H1 (cell line): ENCODE measurements around the gene IL16. TPM values are rescaled to one million over a fixed set of nuclear protein-coding genes. Genes with fewer than 3 reads are reported as not detected.

Experiments used
- CTCF ChIA-PET: fragments of 300-600 bp; sonication (Branson Sonifier 250); formaldehyde crosslinking; loops from one replicate; lab custom pipeline; 2021; ENCODE audit not compliant: partially characterized antibody; lab: Charles Lee
- POLR2A ChIA-PET: fragments of 300-600 bp; sonication (Branson Sonifier 250); formaldehyde crosslinking; loops from one replicate; lab custom pipeline; 2021; ENCODE audit warnings: inconsistent platforms; ENCODE audit not compliant: partially characterized antibody; lab: Charles Lee
- DNase-seq, 2 experiments: peaks; one replicate each; pipeline versions ENCODE4 v3.0.0 to v3.0.0-alpha.2; 2010 to 2022; ENCODE audit warnings: low spot score in 2 of 2, low read depth in 1 of 2, mixed read lengths in 1 of 2
- FAIRE-seq: peaks from 2 replicates; lab custom pipeline; 2011; peaks lifted over from hg19 to GRCh38; lab: Jason Lieb, UNC
- H2AFZ ChIP-seq: 2 replicates; pipeline ENCODE4 v1.8.1; 2012; ENCODE audit warnings: low read length, inconsistent platforms
- H2AK5ac ChIP-seq: 2 replicates; pipeline ENCODE4 v1.6.1; 2013; ENCODE audit warnings: low read depth, low read length
- H2BK120ac ChIP-seq: replicated peaks from 2 replicates; pipeline ENCODE3; 2013; ENCODE audit warnings: low read depth, low read length, inconsistent platforms
- H2BK12ac ChIP-seq: 2 replicates; pipeline ENCODE4 v1.6.1; 2013; ENCODE audit warnings: low read depth, low read length
- H2BK15ac ChIP-seq: 2 replicates; pipeline ENCODE4 v1.6.1; 2013; ENCODE audit warnings: low read length
- H2BK20ac ChIP-seq: 2 replicates; pipeline ENCODE4 v1.6.1; 2013; ENCODE audit warnings: low read length
- H2BK5ac ChIP-seq: 2 replicates; pipeline ENCODE4 v1.6.1; 2013; ENCODE audit warnings: low read depth, low read length
- H3K14ac ChIP-seq: 2 replicates; pipeline ENCODE4 v1.6.1; 2013; ENCODE audit warnings: inconsistent platforms; ENCODE audit not compliant: insufficient read length
- H3K18ac ChIP-seq: 2 replicates; pipeline ENCODE4 v1.6.1; 2013; ENCODE audit warnings: low read length; ENCODE audit errors: extremely low read depth
- H3K23ac ChIP-seq: 2 replicates; pipeline ENCODE4 v1.6.1; 2013; ENCODE audit warnings: inconsistent platforms; ENCODE audit not compliant: insufficient read length
- H3K23me2 ChIP-seq: 2 replicates; pipeline ENCODE4 v1.6.1; 2013; ENCODE audit warnings: low read depth, low read length
- H3K27ac ChIP-seq: 2 replicates; pipeline ENCODE4 v1.6.1; 2011; ENCODE audit warnings: low read depth, low read length, inconsistent platforms
- H3K27me3 ChIP-seq, 4 experiments: replicated peaks in 1 of 4; 1 replicate in 1 of 4; 2 replicates in 3 of 4; pipeline versions ENCODE4 v1.6.1 to v1.8.1; 2011 to 2013; ENCODE audit warnings: low read length in 3 of 4, mild to moderate bottlenecking in 3 of 4, inconsistent platforms in 2 of 4, mixed read lengths in 2 of 4, moderate library complexity in 1 of 4; ENCODE audit not compliant: control insufficient read depth in 3 of 4, insufficient read depth in 3 of 4; ENCODE audit errors: extremely low read depth in 1 of 4
- H3K36me3 ChIP-seq, 4 experiments: 2 replicates each; pipeline versions ENCODE4 v1.6.1 to v1.8.1; 2011 to 2013; ENCODE audit warnings: mild to moderate bottlenecking in 4 of 4, low read length in 3 of 4, moderate library complexity in 2 of 4, control low read depth in 1 of 4, inconsistent platforms in 1 of 4; ENCODE audit not compliant: insufficient read depth in 4 of 4, control insufficient read depth in 2 of 4
- H3K4ac ChIP-seq: replicated peaks from 2 replicates; pipeline ENCODE3; 2013; ENCODE audit warnings: low read length, low read depth, mixed read lengths, inconsistent platforms; ENCODE audit not compliant: insufficient read length
- H3K4me1 ChIP-seq, 4 experiments: replicated peaks in 1 of 4; 1 replicate in 1 of 4; 2 replicates in 3 of 4; pipeline versions ENCODE4 v1.6.1 to v1.8.1; 2011 to 2013; ENCODE audit warnings: low read length in 3 of 4, inconsistent platforms in 2 of 4, mixed read lengths in 1 of 4; ENCODE audit not compliant: insufficient read depth in 4 of 4, control insufficient read depth in 3 of 4
- H3K4me2 ChIP-seq, 2 experiments: 2 replicates each; pipeline versions ENCODE4 v1.6.1 to v1.8.1; 2011 to 2013; ENCODE audit warnings: low read depth in 2 of 2, low read length in 2 of 2, control low read depth in 1 of 2, inconsistent platforms in 1 of 2, mild to moderate bottlenecking in 1 of 2; ENCODE audit not compliant: insufficient read depth in 1 of 2
- H3K4me3 ChIP-seq, 4 experiments: fragments of 200-600, 300-600 bp in 1 of 4; sonication (generic), shearing (Covaris generic), sonication (Bioruptor Twin) in 1 of 4; 2 replicates each; pipeline versions ENCODE4 v1.5.1 to v1.8.1; 2011 to 2016; ENCODE audit warnings: low read length in 4 of 4, low read depth in 3 of 4, control low read depth in 2 of 4, inconsistent platforms in 2 of 4, mild to moderate bottlenecking in 2 of 4, mixed read lengths in 1 of 4, moderate library complexity in 1 of 4; ENCODE audit not compliant: insufficient read depth in 2 of 4; ENCODE audit errors: extremely low read depth in 1 of 4
- H3K56ac ChIP-seq: replicated peaks from 2 replicates; pipeline ENCODE3; 2013; ENCODE audit warnings: low read depth, mild to moderate bottlenecking, mixed read lengths, low read length, inconsistent platforms; ENCODE audit not compliant: insufficient read length
- H3K79me1 ChIP-seq: 2 replicates; pipeline ENCODE4 v1.6.1; 2013; ENCODE audit warnings: low read depth, low read length, control low read depth
- H3K79me2 ChIP-seq, 2 experiments: 2 replicates each; pipeline versions ENCODE4 v1.6.1 to v1.8.1; 2012 to 2013; ENCODE audit warnings: low read length in 2 of 2, mild to moderate bottlenecking in 2 of 2, inconsistent platforms in 1 of 2; ENCODE audit not compliant: insufficient read depth in 2 of 2, control insufficient read depth in 1 of 2
- H3K9ac ChIP-seq, 4 experiments: replicated peaks in 1 of 4; 1 replicate in 1 of 4; 2 replicates in 3 of 4; pipeline versions ENCODE4 v1.6.1 to v1.8.1; 2011 to 2013; ENCODE audit warnings: low read depth in 3 of 4, low read length in 3 of 4, control low read depth in 2 of 4, mild to moderate bottlenecking in 2 of 4, moderate library complexity in 2 of 4, inconsistent platforms in 1 of 4; ENCODE audit errors: extremely low read depth in 1 of 4
- H3K9me3 ChIP-seq, 2 experiments: 2 replicates each; pipeline versions ENCODE4 v1.6.1 to v1.8.1; 2012 to 2013; ENCODE audit warnings: mild to moderate bottlenecking in 2 of 2, moderate library complexity in 2 of 2, control low read depth in 1 of 2, inconsistent platforms in 1 of 2, low read depth in 1 of 2, low read length in 1 of 2, mixed read lengths in 1 of 2; ENCODE audit not compliant: insufficient read depth in 2 of 2
- H4K20me1 ChIP-seq, 2 experiments: replicated peaks in 1 of 2; 2 replicates each; pipeline versions ENCODE3 to v1.8.1; 2011 to 2013; ENCODE audit warnings: inconsistent platforms in 2 of 2, low read length in 2 of 2, mild to moderate bottlenecking in 1 of 2; ENCODE audit not compliant: insufficient read depth in 2 of 2, control insufficient read depth in 1 of 2
- H4K5ac ChIP-seq: 2 replicates; pipeline ENCODE4 v1.6.1; 2013; ENCODE audit warnings: low read length, low read depth, mixed read lengths, inconsistent platforms; ENCODE audit not compliant: insufficient read length
- H4K8ac ChIP-seq: 2 replicates; pipeline ENCODE4 v1.8.0; 2013; ENCODE audit warnings: mild to moderate bottlenecking, moderate library complexity, low read length, inconsistent platforms; ENCODE audit not compliant: insufficient read depth; ENCODE audit errors: extremely low read depth
- H4K91ac ChIP-seq: replicated peaks from 2 replicates; pipeline ENCODE3; 2013; ENCODE audit warnings: low read length, mixed read lengths, inconsistent platforms; ENCODE audit not compliant: insufficient read length
- NANOG ChIP-seq: IDR thresholded peaks from 2 replicates; pipeline ENCODE4 v1.6.1; 2011; ENCODE audit warnings: low read length, low read depth, mild to moderate bottlenecking, inconsistent platforms; ENCODE audit not compliant: insufficient read depth, poor library complexity, severe bottlenecking
- SP2 ChIP-seq: IDR thresholded peaks from 2 replicates; pipeline ENCODE4 v1.6.1; 2012; ENCODE audit warnings: mild to moderate bottlenecking, low read length, inconsistent platforms
- SUZ12 ChIP-seq: fragments of 200-600 bp; sonication (generic); IDR thresholded peaks from 2 replicates; pipeline ENCODE4 v1.6.1; 2012; ENCODE audit warnings: mild to moderate bottlenecking, inconsistent platforms, low read length, moderate library complexity, mixed read lengths
- YY1 ChIP-seq: IDR thresholded peaks from 2 replicates; pipeline ENCODE4 v1.6.1; 2011; ENCODE audit warnings: low read depth, mild to moderate bottlenecking, low read length
- WGBS, 2 experiments: shearing (Covaris generic) in 1 of 2; methylation state at CpG; one replicate each; pipeline versions ENCODE4 v1.1.6 to v1.1.7; 2013 to 2015; ENCODE audit warnings: low lambda C conversion rate in 2 of 2, mixed read lengths in 2 of 2, inconsistent platforms in 1 of 2, low coverage in 1 of 2, missing lambda C conversion rate in 1 of 2; ENCODE audit not compliant: insufficient replicate concordance in 2 of 2, insufficient coverage in 1 of 2, insufficient read length in 1 of 2; ENCODE audit errors: extremely low coverage in 1 of 2, missing lambda C conversion rate in 1 of 2; 5-methylcytosine and 5-hydroxymethylcytosine counted together
- polyA plus RNA-seq, 7 experiments: library from polyadenylated mRNA; depleted of rRNA in 3 of 7; stranded (reverse) in 5 of 7; unstranded in 2 of 7; fragments of >200 nt in 5 of 7; fragments of 200-250 nt in 2 of 7; gene quantifications; 1 replicate in 5 of 7; 2 replicates in 1 of 7; 4 replicates in 1 of 7; pipeline versions ENCODE4 v1.2.1 to v1.2.3, GENCODE V29; 2011 to 2013; ENCODE audit warnings: missing spikeins in 2 of 7, mixed read lengths in 2 of 7
- total RNA-seq: library from RNA; stranded (reverse); fragmentation: NEBNext Ultra II Directional; extraction: Animal tissue kit (Norgen Biotek cat#: 25700); gene quantifications from 2 replicates; pipeline ENCODE4 v1.2.1, GENCODE V29; 2021

IL16 gene
- total and polyA plus RNA-seq, 2 of the 8 experiments (the other 6 are each of a cell fraction or from before 2014, with no cell fraction given) = 0.03 to 0.09 TPM

DNA sequence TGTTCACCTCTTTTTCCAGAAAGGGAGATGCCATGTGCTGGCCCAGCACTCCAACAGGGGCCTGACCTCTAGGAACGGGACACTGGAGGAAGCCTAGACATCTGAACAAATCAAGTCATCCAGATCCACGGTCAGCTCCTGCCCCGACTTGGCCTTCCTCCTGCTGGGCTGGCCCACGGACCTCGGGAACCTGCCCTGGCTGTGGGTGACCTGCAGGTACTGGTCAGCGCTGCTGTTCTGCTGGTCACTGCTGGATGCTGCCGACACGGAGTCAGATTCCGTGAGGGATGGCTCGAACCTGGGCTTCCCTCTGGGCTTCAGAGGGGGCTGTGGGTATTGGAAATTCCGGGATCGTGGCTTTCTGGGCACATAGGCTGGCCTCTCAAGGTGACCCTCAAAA lies 135.6 kb downstream of the IL16 start:
- DNase-seq = no peak
- H2BK120ac ChIP-seq = no peak overlapping the region
- H4K20me1 ChIP-seq = no peaks in the 10 kb centered on the region
- H3K4me2 ChIP-seq = no peak overlapping the region
- H3K36me3 ChIP-seq = no peaks in the 10 kb centered on the region
- H3K14ac ChIP-seq = no peak overlapping the region
- H4K5ac ChIP-seq = no peak overlapping the region
- no peak overlapping the region for H3K27ac ChIP-seq
- CTCF ChIA-PET = interaction anchor here (0.6 to 2.3 kb wide), 3 partner anchors 25 to 536 kb away, joined by 3 to 9 read pairs (median 3); no protein-coding TSS in a partner anchor
- no peak for TF ChIP-seq SUZ12
- no peak for TF ChIP-seq NANOG
- no peak for TF ChIP-seq YY1
- no peak for TF ChIP-seq SP2
- TF ChIP-seq, all 59 proteins: peak for 0
- Histone ChIP-seq H2AK5ac (no peak overlapping the region), H4K91ac (no peak overlapping the region), H2BK12ac (no peak overlapping the region), H3K23ac (no peak overlapping the region), H3K79me2 (no peaks in the 10 kb centered on the region), H3K9me3 (no peaks in the 10 kb centered on the region), H3K23me2 (no peaks in the 10 kb centered on the region), H3K9ac (no peak overlapping the region), H3K18ac (no peak overlapping the region), H2BK20ac (no peak overlapping the region), H3K4ac (no peak overlapping the region), H2AFZ (no peak overlapping the region), H3K27me3 (no peaks in the 10 kb centered on the region), H3K79me1 (no peaks in the 10 kb centered on the region), H3K4me3 (no peak overlapping the region), H4K8ac (no peak overlapping the region), H3K4me1 (peaks cover 0 to 2% (median 0%) of the 10 kb centered on the region in 4 experiments; a peak in 1 of 7 replicates), H2BK5ac (no peak overlapping the region), H3K56ac (no peak overlapping the region), H2BK15ac (no peak overlapping the region)
- no peak for FAIRE-seq
- POLR2A ChIA-PET = interaction anchor here (1.5 kb wide), 1 partner anchor 8 kb away, joined by 6 read pairs; the partner anchor contains the start of gene STARD5
- WGBS, 2 experiments = 94% methylated on average over 12 of the region's 12 CpGs; no CpG with 5 or more reads in 1 of the 2 experiments
